ENCODE measurements around the gene OR10J4. TPM values are rescaled to one million over a fixed set of nuclear protein-coding genes. Genes with fewer than 3 reads are reported as not detected.

Gene OR10J4
- total RNA-seq, 1 experiment from 2014 or later: not detected

Other genes with a start within 250 kb of the OR10J4 start
- gene ACKR1, start 227.3 kb upstream of the OR10J4 start, total RNA-seq (2014; rRNA removed; shearing (Covaris generic)): not detected in 2 replicates
- not detected in 2 replicates for gene FCER1A, start 129.9 kb upstream of the OR10J4 start, total RNA-seq (2014; rRNA removed; shearing (Covaris generic))
- gene OR10J1, start 7.5 kb downstream of the OR10J4 start, total RNA-seq (2014; rRNA removed; shearing (Covaris generic)): not detected in 2 replicates
- gene OR10J5, start 103.8 kb downstream of the OR10J4 start, total RNA-seq (2014; rRNA removed; shearing (Covaris generic)): not detected in 2 replicates
- gene APCS, start 155.6 kb downstream of the OR10J4 start, total RNA-seq (2014; rRNA removed; shearing (Covaris generic)): not detected in 2 replicates

Data from RPMI7951 (cell line).